NCI-H460 (cell line): ENCODE results near the gene LYPD3. TPM values are rescaled to one million over a fixed set of nuclear protein-coding genes. Genes with fewer than 3 reads are reported as not detected.
"Not testable (repeated sequence)": the region's sequence is repeated elsewhere in the genome, so short reads cannot be mapped to it uniquely, and the experiment has no call there.

Experiments
- DNase-seq: peaks from one replicate; pipeline ENCODE4 v3.0.0-alpha.2; 2016; ENCODE audit warnings: low read depth; ENCODE audit errors: extremely low read depth
- polyA plus RNA-seq: library from polyadenylated mRNA; depleted of rRNA; stranded (reverse); fragments of >200 nt; gene quantifications from 2 replicates; pipeline ENCODE4 v1.2.3, GENCODE V29; 2014; cell fraction: nucleus; rRNA removed
- total RNA-seq: library from RNA; depleted of rRNA; stranded (reverse); fragments of >200 nt; shearing (Covaris generic); gene quantifications from 2 replicates; pipeline ENCODE4 v1.2.3, GENCODE V29; 2014; rRNA removed

The LYPD3 gene
- 0.05 and 0.29 TPM in 2 replicates for total RNA-seq
- 0.19 TPM in 1 of 2 replicates, not detected in the other for polyA plus RNA-seq

GRCh38 chr19:43465468-43466120 is at the start of gene LYPD3:
Gene LYPD3, minus strand, starts transcription at chr19:43465608. Its CDS starts 37 bp downstream, at chr19:43465571.
- peak; percentile 18 for DNase-seq

GRCh38 chr19:43512399-43512798 is 47.0 kb upstream of the LYPD3 start:
- not testable (repeated sequence) for DNase-seq

DNA sequence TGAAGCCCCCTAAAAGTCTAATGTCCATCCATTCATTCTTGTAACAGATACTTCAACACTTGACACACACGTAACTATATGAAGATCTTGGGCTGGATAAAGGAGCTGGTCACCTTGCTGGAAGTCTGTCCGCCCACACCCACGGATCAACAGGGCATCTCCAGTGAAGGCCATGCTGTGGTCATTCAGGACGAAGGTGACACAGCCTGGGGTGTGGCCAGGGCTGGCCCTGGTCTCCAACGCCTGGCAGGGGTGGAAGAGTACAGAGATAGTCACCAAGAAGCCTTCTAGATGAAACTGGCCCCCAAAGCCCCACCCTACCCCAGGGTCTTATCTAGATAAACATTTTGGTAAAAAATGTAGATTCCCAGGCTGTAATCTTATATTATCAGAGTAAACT is 45.9 kb upstream of the LYPD3 start:
- DNase-seq, result no peak

DNA sequence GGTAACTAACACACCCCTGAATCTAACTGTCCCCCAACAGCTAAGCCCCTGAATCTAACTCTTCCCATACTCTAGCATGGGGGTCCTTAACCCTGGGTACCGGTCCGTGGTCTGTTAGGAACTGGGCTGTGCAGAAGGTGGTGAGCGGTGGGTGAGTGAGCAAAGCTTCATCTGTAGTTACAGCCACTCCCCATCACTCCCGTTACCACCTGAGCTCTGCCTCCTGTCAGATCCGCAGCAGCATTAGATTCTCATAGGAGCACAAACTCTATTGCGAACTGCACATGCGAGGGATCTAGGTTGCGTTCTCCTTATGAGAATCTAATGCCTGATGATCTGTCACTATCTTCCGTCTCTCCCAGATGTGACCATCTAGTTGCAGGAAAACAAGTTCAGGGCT is 45.3 kb upstream of the LYPD3 start:
- DNase-seq, result no peak

GRCh38 chr19:43507880-43508279 is 42.5 kb upstream of the LYPD3 start:
- DNase-seq, result no peak

- no peak for DNase-seq
Measured at GRCh38 chr19:43506629-43507028, 41.2 kb upstream of the LYPD3 start.

- no peak for DNase-seq
Measured at GRCh38 chr19:43505941-43506340, 40.5 kb upstream of the LYPD3 start.

DNA sequence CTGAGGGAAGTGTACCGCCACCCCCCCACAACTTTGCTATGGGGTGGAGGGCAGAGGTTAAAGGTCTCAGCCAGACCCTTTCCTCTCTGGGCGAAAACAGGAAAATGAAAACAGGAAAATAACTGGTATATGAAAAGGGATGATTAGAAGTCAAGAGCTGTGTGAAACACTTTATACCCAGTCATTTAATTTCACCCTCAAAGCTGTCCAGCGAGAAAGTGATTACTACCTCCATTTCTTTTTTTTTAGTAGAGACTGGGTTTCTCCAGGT is 39.7 kb upstream of the LYPD3 start:
- no peak for DNase-seq

DNA sequence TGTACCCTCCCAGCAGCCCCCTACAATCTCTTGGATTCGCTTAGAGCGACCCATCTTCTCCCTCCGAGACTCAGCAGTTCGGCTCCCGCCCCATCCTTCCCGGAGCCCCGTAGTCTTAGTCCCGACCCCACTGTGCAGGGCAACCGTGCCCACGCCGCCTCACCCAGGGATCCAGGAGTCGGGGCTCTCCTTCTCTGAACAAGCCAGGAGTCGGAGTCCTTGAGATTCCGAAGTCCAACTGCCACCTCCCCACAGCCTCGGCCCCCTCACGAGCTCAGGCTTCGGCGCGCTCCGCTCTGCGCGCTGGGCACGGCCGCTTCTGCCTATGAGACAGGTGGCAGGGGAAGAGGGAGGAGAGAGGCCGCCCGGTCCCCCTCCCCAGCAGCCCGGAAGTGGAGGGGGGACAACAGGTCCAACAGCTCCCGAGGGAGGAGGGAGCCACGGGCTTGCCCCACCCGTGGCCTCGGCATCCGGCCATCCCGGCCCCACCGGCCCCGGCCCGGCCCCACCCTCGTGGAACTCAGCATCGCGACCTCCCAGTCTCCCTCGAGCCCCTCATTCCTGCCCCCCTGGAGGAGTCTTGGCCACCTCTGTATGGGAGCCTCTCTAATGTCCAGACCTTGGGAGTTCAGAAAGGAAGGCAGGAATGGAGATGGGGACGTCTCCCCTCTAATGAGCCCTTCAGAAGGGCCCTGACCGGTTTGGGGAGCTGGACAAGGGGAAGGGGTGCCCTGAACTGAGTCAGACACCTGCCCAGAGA is 39.2 kb upstream of the LYPD3 start, which contains the start of gene PHLDB3:
TSS of gene PHLDB3 (minus strand) at position 321 of the 760 bp plus-strand sequence. CDS start 628 bp downstream, outside the sequence.
- DNase-seq, result no peak

DNA sequence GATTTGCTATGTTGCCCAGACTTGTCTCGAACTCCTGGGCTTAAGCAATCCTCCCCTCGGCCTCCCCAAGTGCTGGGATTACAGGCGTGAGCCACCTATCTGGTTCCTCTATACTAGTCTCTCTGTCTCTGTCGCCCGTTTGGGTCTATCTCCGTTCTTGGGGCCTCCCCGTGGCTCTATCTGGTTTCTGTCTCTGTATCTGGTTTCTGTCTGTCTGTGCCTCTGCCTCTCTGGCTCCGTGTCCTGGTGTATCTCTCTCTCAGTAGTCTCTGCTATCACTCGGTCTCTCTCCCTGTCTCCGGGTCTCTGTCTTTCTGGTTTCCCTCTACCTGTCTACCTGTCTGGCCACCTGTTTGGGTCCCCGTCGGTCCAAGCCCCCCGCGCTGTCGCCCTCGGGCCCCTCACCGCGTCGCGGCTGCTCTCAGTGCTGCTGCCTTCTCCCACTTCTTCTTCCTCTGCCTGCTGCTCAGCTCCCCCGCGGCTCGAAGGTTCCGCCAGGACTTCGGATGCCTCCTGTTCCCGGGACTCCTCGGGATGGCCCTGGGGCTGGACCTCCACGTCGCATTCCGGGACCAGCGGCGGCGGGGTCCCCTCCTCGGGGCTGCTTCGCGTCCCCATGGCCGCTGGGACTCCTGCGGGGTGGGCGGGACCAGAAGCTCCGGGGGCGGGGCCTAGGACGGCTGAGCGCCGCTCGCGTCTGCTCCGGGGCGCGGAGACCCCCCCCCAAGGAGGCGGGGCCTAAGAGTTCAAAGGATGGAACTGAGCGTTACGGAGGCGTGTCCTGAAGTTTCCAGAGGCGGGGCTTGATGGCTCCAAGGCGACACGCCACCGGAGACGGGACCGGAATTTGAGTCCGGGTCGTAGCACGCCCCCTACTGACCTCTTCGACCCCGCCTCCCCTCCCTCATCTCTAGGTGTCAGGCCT is 38.4 kb upstream of the LYPD3 start:
- peak; percentile 87 for DNase-seq

- DNase-seq, result no peak
Measured at GRCh38 chr19:43502419-43502976, 37.1 kb upstream of the LYPD3 start.

GRCh38 chr19:43501661-43502418 is 36.4 kb upstream of the LYPD3 start:
- no peak for DNase-seq

DNA sequence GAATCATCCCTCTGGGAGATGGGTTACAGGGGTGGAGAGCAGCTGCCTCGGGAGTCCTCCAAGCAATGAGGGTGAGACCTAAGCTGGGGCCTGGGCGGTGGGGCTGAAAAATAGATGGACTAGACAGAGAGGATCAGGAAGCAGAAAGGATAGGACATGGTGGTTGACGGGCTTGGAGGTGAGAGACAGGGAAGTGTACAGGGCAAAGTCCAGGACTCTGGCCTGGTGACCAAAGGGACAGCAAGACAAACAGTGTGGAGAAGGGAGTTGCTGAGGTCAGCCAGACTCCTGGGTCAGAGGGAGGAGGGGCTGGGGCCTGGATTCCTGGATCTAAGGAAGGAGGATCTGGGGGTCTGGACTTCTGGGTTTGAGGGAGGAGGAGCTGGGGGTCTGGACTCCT is 33.6 kb upstream of the LYPD3 start:
- DNase-seq, result no peak

DNA sequence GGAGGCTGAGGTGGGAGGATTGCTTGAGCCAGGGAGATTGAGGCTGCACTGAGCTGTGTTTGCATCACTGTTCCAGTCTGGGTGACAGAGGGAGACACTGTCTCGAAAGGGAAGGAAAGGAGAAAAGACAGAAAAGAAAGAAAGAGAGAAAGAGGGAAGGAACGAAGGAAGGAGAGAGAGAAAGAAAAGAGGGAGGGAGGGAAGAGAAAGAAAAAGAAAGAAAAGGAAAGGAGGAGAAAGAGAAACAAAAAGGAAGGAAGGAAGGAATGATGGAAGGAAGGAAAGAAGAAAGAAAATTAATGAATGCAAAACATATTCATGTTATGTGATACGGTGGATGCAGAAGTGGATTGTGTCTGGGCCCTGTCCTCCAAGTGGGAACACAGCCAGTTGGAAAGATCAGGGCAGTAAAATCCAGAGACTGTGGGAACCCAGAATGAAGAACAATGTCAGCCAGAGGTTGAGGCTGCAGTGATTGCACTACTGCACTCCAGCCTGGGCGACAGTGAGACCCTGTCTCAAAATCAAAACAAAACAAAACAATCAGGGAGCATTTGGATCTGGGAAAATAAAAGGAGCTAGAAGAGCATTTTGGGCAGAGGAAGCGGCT is 32.9 kb upstream of the LYPD3 start:
- DNase-seq, result no peak

- DNase-seq, result no peak
Measured at GRCh38 chr19:43496960-43497359, 31.6 kb upstream of the LYPD3 start.

GRCh38 chr19:43495082-43495481 is 29.7 kb upstream of the LYPD3 start:
- DNase-seq, result no peak

DNA sequence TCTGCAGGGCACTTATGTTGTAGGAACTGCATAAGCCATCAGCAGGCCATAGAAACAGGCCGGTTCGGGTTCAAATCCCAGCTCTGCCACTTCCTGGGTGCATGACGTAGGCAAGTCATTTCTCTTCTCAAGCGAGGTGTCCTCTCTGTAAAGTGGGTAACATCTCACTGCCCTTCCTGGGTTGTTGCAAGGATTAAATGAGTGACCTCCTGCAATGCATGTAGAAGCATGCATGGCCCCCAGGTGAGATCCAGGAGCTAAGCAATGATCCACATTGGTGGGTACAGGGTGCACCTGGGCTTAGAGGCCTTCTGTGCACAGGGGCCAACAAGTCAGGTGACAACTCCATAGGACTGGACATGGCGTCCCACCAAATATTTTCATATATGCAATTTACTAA is 25.4 kb upstream of the LYPD3 start:
- no peak for DNase-seq

DNA sequence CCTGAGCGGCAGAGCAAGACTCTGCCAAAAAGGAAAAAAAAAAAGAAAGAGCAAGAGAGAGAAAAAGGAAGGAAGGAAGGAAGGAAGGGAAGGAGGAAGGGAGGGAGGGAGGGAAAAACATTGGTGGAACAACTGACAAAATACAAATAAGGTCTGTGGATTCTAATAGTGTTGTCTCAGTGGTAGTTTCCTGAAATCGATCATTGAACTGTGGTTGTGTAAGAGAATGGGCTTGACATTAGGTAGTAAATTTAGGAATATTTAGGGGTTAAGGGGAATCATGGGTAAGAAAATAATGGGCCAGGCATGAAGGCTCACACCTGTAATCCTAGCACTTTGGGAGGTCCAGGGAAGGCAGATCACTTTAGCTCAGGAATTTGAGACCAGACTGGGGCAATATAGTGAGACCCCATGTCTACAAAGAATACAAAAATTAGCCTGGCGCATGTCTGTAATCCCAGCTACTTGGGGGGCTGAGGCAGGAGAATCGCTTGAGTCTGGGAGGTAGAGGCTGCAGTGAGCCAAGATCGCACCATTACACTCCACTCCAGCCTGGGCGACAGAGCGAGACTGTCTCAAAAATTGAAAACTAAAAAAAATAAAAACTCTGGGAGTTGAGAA is 24.7 kb upstream of the LYPD3 start:
- no peak for DNase-seq

DNA sequence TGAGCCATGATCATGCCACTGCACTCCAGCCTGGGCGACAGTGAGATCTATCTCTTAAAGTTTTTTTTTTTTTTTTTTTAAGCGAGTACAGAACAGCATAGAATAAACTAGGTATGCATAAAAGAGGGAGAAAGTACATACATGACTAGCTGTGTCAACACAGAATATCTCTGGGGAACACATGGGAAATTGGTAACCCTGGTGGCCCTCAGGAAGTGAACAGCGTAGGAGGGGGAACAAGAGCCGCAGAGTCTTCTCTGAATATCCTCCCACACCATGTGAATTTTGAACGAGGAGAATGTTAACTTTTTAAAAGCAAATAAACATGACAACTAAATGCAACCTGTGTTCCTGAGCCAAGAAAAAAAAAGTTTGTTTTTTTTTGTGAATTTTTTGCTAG is 23.9 kb upstream of the LYPD3 start:
- no peak for DNase-seq
